HEK293 (cell line): Measurements from ENCODE around the gene MEFV.
A peak's percentile ranks its signal among the peaks of the same experiment; 100 is the strongest.
"Not testable (repeated sequence)": the region's sequence is repeated elsewhere in the genome, so short reads cannot be mapped to it uniquely, and the experiment has no call there.

Experiments
- CTCF ChIA-PET: fragments of 350-600 bp; formaldehyde crosslinking; extraction: SDS; loops from one replicate; lab custom pipeline; 2021; ENCODE audit warnings: antibody characterized with exemption; lab: Yijun Ruan, JAX
- POLR2A ChIA-PET: fragments of 300-600 bp; formaldehyde crosslinking; extraction: SDS; loops from one replicate; lab custom pipeline; 2020; ENCODE audit warnings: antibody characterized with exemption, inconsistent platforms; lab: Yijun Ruan, JAX
- H3K27ac ChIP-seq: fragments of 200-500 bp; sonication (Bioruptor generic); 2 replicates; pipeline ENCODE4 v1.5.1; 2014; ENCODE audit warnings: low read depth, low read length, control low read depth, inconsistent platforms; ENCODE audit errors: extremely low read depth
- H3K36me3 ChIP-seq, 2 experiments: fragments of 200-500 bp in 1 of 2; sonication (Bioruptor generic) in 1 of 2; 1 replicate in 1 of 2; 2 replicates in 1 of 2; pipeline ENCODE4 v1.5.1; 2014 to 2017; ENCODE audit warnings: inconsistent platforms in 2 of 2, low read length in 2 of 2; ENCODE audit not compliant: control insufficient read depth in 2 of 2, insufficient read depth in 1 of 2
- H3K4me1 ChIP-seq: fragments of 200-500 bp; sonication (Bioruptor generic); 2 replicates; pipeline ENCODE4 v1.5.1; 2014; ENCODE audit warnings: mild to moderate bottlenecking, low read length, inconsistent platforms; ENCODE audit not compliant: control insufficient read depth, insufficient read depth
- H3K4me3 ChIP-seq: 2 replicates; pipeline ENCODE4 v1.5.1; 2011; ENCODE audit warnings: low read depth, mild to moderate bottlenecking, control low read depth, low read length, moderate library complexity
- H3K9me3 ChIP-seq: fragments of 200-500 bp; sonication (Bioruptor generic); 2 replicates; pipeline ENCODE4 v1.5.1; 2014; ENCODE audit warnings: low read depth, low read length, inconsistent platforms; ENCODE audit not compliant: control insufficient read depth, insufficient read depth
- EGR2 ChIP-seq: fragments of 450-650 bp; formaldehyde crosslinking; IDR thresholded peaks from 2 replicates; pipeline ENCODE4 v1.5.1; 2016; ENCODE audit warnings: low read depth, missing biosample characterization, missing genetic modification characterization
- KLF7 ChIP-seq: fragments of 450-650 bp; formaldehyde crosslinking; IDR thresholded peaks from 2 replicates; pipeline ENCODE4 v1.5.1; 2016; ENCODE audit warnings: missing biosample characterization, missing genetic modification characterization, borderline replicate concordance
- OVOL3 ChIP-seq: fragments of 450-650 bp; formaldehyde crosslinking; IDR thresholded peaks from 2 replicates; pipeline ENCODE4 v1.5.1; 2016; ENCODE audit warnings: missing biosample characterization, missing genetic modification characterization
- SETDB1 ChIP-seq: IDR thresholded peaks from one replicate; pipeline ENCODE4 v1.6.1; 2017; ENCODE audit warnings: mild to moderate bottlenecking, low read length, moderate library complexity, mixed read lengths; ENCODE audit not compliant: insufficient read length
- ZFP3 ChIP-seq: fragments of 450-650 bp; formaldehyde crosslinking; IDR thresholded peaks from 2 replicates; pipeline ENCODE4 v1.5.1; 2016; ENCODE audit warnings: low read depth, missing biosample characterization, missing genetic modification characterization
- ZNF112 ChIP-seq: fragments of 450-650 bp; formaldehyde crosslinking; IDR thresholded peaks from 2 replicates; pipeline ENCODE4 v1.5.0; 2017; ENCODE audit warnings: missing biosample characterization, missing genetic modification characterization
- ZNF114 ChIP-seq: fragments of 450-650 bp; formaldehyde crosslinking; IDR thresholded peaks from 2 replicates; pipeline ENCODE4 v1.5.0; 2017; ENCODE audit warnings: missing biosample characterization, missing genetic modification characterization
- ZNF133 ChIP-seq: fragments of 450-650 bp; formaldehyde crosslinking; IDR thresholded peaks from 2 replicates; pipeline ENCODE4 v1.5.1; 2016; ENCODE audit warnings: missing biosample characterization, missing genetic modification characterization
- ZNF155 ChIP-seq: fragments of 450-650 bp; formaldehyde crosslinking; IDR thresholded peaks from 2 replicates; pipeline ENCODE4 v1.5.1; 2016; ENCODE audit warnings: missing biosample characterization, missing genetic modification characterization
- ZNF223 ChIP-seq: fragments of 450-650 bp; formaldehyde crosslinking; IDR thresholded peaks from 2 replicates; pipeline ENCODE4 v1.5.1; 2016; ENCODE audit warnings: missing biosample characterization, missing genetic modification characterization
- ZNF24 ChIP-seq: fragments of 450-650 bp; formaldehyde crosslinking; IDR thresholded peaks from 2 replicates; pipeline ENCODE4 v1.5.1; 2016; ENCODE audit warnings: missing biosample characterization, missing genetic modification characterization
- ZNF266 ChIP-seq: fragments of 450-650 bp; formaldehyde crosslinking; IDR thresholded peaks from 2 replicates; pipeline ENCODE4 v1.5.1; 2016; ENCODE audit warnings: missing biosample characterization, missing genetic modification characterization, low read depth
- ZNF280D ChIP-seq: fragments of 450-650 bp; formaldehyde crosslinking; IDR thresholded peaks from 2 replicates; pipeline ENCODE4 v1.5.1; 2016; ENCODE audit warnings: missing biosample characterization, missing genetic modification characterization
- ZNF335 ChIP-seq: fragments of 450-650 bp; formaldehyde crosslinking; conservative IDR thresholded peaks from 2 replicates; pipeline ENCODE4 v1.5.1; 2016; ENCODE audit warnings: missing biosample characterization, missing genetic modification characterization
- ZNF398 ChIP-seq: fragments of 450-650 bp; formaldehyde crosslinking; IDR thresholded peaks from 2 replicates; pipeline ENCODE4 v1.5.1; 2017; ENCODE audit warnings: missing biosample characterization, missing genetic modification characterization
- ZNF423 ChIP-seq: fragments of 450-650 bp; formaldehyde crosslinking; IDR thresholded peaks from 2 replicates; pipeline ENCODE4 v1.5.1; 2016; ENCODE audit warnings: missing biosample characterization, missing genetic modification characterization
- ZNF48 ChIP-seq: fragments of 450-650 bp; formaldehyde crosslinking; IDR thresholded peaks from 2 replicates; pipeline ENCODE4 v1.5.1; 2016; ENCODE audit warnings: missing biosample characterization, missing genetic modification characterization
- ZNF501 ChIP-seq: fragments of 450-650 bp; formaldehyde crosslinking; IDR thresholded peaks from 2 replicates; pipeline ENCODE4 v1.5.1; 2016; ENCODE audit warnings: missing biosample characterization, missing genetic modification characterization
- ZNF510 ChIP-seq: fragments of 450-650 bp; formaldehyde crosslinking; IDR thresholded peaks from 2 replicates; pipeline ENCODE4 v1.5.1; 2018; ENCODE audit warnings: mild to moderate bottlenecking, missing genetic modification characterization, missing biosample characterization; ENCODE audit not compliant: insufficient replicate concordance
- ZNF513 ChIP-seq: fragments of 450-650 bp; IDR thresholded peaks from 2 replicates; pipeline ENCODE4 v1.5.1; 2018; ENCODE audit warnings: missing biosample characterization, missing genetic modification characterization
- ZNF529 ChIP-seq: fragments of 450-650 bp; formaldehyde crosslinking; IDR thresholded peaks from 2 replicates; pipeline ENCODE4 v1.5.1; 2017; ENCODE audit warnings: missing genetic modification characterization, missing biosample characterization; ENCODE audit not compliant: insufficient replicate concordance
- ZNF555 ChIP-seq: fragments of 450-650 bp; formaldehyde crosslinking; conservative IDR thresholded peaks from 2 replicates; pipeline ENCODE4 v1.5.1; 2017; ENCODE audit warnings: missing biosample characterization, mild to moderate bottlenecking, missing genetic modification characterization, inconsistent platforms
- ZNF610 ChIP-seq: fragments of 450-650 bp; formaldehyde crosslinking; IDR thresholded peaks from 2 replicates; pipeline ENCODE4 v1.5.1; 2016; ENCODE audit warnings: missing biosample characterization, missing genetic modification characterization, borderline replicate concordance
- ZNF626 ChIP-seq: fragments of 450-650 bp; sonication (Bioruptor Pico); formaldehyde crosslinking; IDR thresholded peaks from 2 replicates; pipeline ENCODE4 v1.5.1; 2018; ENCODE audit warnings: missing biosample characterization, missing genetic modification characterization, inconsistent platforms

MEFV gene

GRCh38 chr16:3207086-3207953, 49.1 kb downstream of the MEFV start:
- Histone ChIP-seq H3K36me3 (no peaks in the 10 kb centered on the region), H3K27ac (no peak overlapping the region), H3K9me3 (no peaks in the 10 kb centered on the region), H3K4me1 (no peaks in the 10 kb centered on the region), H3K4me3 (no peak overlapping the region)
- CTCF ChIA-PET, result interaction anchor here (0.9 kb wide), 1 partner anchor 97 kb away, joined by 3 read pairs; no protein-coding TSS in a partner anchor
- TF ChIP-seq OVOL3 (tag by site-specific recombination), result no peak
- no peak for TF ChIP-seq ZNF280D (tag by site-specific recombination)
- 0 out of 2 replicates have a peak, but pooled peaks have one; percentile 22 for TF ChIP-seq EGR2 (tag by site-specific recombination)
- POLR2A ChIA-PET, result interaction anchor here (0.6 to 0.7 kb wide), 2 partner anchors 10 to 27 kb away, joined by 5 to 7 read pairs; no protein-coding TSS in a partner anchor

- H3K27ac ChIP-seq, H3K9me3 ChIP-seq, H3K36me3 ChIP-seq, H3K4me1 ChIP-seq, H3K4me3 ChIP-seq, POLR2A ChIA-PET: not testable (repeated sequence)
- CTCF ChIA-PET, result interaction anchor here (0.7 kb wide), 1 partner anchor 59 kb away, joined by 3 read pairs; no protein-coding TSS in a partner anchor
- peak; percentile 32 for TF ChIP-seq ZNF529 (tag by site-specific recombination)
- peak; percentile 91 for TF ChIP-seq SETDB1
- TF ChIP-seq ZNF510 (tag by site-specific recombination), result peak; percentile 35
- 0 out of 2 replicates have a peak, but pooled peaks have one; percentile 8 for TF ChIP-seq ZNF555
- peak; percentile 91; the same call in 1 of the 2 replicates for TF ChIP-seq ZNF626 (tag by site-specific recombination)
Observed at GRCh38 chr16:3205939-3206338, 50.5 kb downstream of the MEFV start.

GRCh38 chr16:3202903-3203539, 53.4 kb downstream of the MEFV start:
- Histone ChIP-seq H3K4me3 (no peak overlapping the region), H3K27ac (no peak overlapping the region), H3K4me1 (no peaks in the 10 kb centered on the region), H3K36me3 (no peaks in the 10 kb centered on the region), H3K9me3 (no peaks in the 10 kb centered on the region)
- POLR2A ChIA-PET, result interaction anchor here (0.5 kb wide), 2 partner anchors 44 to 286 kb away, joined by 3 to 7 read pairs; no protein-coding TSS in a partner anchor
- CTCF ChIA-PET, result interaction anchor here (0.5 to 1.0 kb wide), 2 partner anchors 64 to 109 kb away, joined by 3 read pairs; no protein-coding TSS in a partner anchor
- TF ChIP-seq ZNF24 (no peak), ZNF112 (tag by site-specific recombination) (no peak), ZNF155 (tag by site-specific recombination) (no peak), ZNF423 (no peak), ZNF133 (tag by site-specific recombination) (no peak), ZFP3 (tag by site-specific recombination) (no peak), KLF7 (tag by site-specific recombination) (no peak), ZNF610 (tag by site-specific recombination) (no peak), ZNF48 (tag by site-specific recombination) (no peak), ZNF223 (tag by site-specific recombination) (no peak), ZNF266 (no peak), ZNF114 (tag by site-specific recombination) (no peak), ZNF501 (tag by site-specific recombination) (no peak), ZNF513 (tag by site-specific recombination) (no peak), ZNF335 (tag by site-specific recombination) (no peak), ZNF398 (tag by site-specific recombination) (no peak)
